Colonic mucosa (tissue), 4 donors: ENCODE data around the gene TMEM163. TPM values are rescaled to one million over a fixed set of nuclear protein-coding genes. Genes with fewer than 3 reads are reported as not detected.

Experiments
- DNase-seq: peaks from one replicate; pipeline ENCODE4 v3.0.0-alpha.2; 2020
- H3K27ac ChIP-seq: fragments of 200-600 bp; one replicate; pipeline ENCODE4 v1.8.0; 2021
- H3K27me3 ChIP-seq: fragments of 200-600 bp; one replicate; pipeline ENCODE4 v1.8.0; 2021
- H3K36me3 ChIP-seq: fragments of 200-600 bp; one replicate; pipeline ENCODE4 v1.8.0; 2021
- H3K4me1 ChIP-seq: fragments of 200-600 bp; one replicate; pipeline ENCODE4 v1.8.0; 2021; ENCODE audit warnings: mild to moderate bottlenecking
- H3K4me3 ChIP-seq: fragments of 200-600 bp; one replicate; pipeline ENCODE4 v1.8.0; 2021
- H3K9ac ChIP-seq, 2 donors: one replicate each; pipeline ENCODE4 v1.7.0; 2013; ENCODE audit warnings: control low read depth in 2 of 2, low read depth in 2 of 2, low read length in 2 of 2
- H3K9me3 ChIP-seq: fragments of 200-600 bp; one replicate; pipeline ENCODE4 v1.8.0; 2021
- CTCF ChIP-seq: fragments of 200-600 bp; IDR thresholded peaks from one replicate; pipeline ENCODE4 v1.8.0; 2022; ENCODE audit warnings: antibody characterized with exemption, mild to moderate bottlenecking
- intact Hi-C: fragments of 100-400 bp; cut with DNase I; formaldehyde crosslinking; loops from one replicate; pipeline ENCODE4 v1.14.1; 2022
- total RNA-seq, 2 donors: library from RNA; stranded (reverse); fragmentation: NEBNext Ultra II Directional in 1 of 2; extraction: Animal tissue kit (Norgen Biotek cat#: 25700) in 1 of 2; gene quantifications; one replicate each; pipeline ENCODE4 v1.2.1, GENCODE V29; 2021
- donor health status: healthy.
- donor health status: DM: no; HTN: no; CAD: no.
- donor health status: DM: no; HTN: no; CAD: no.

The TMEM163 gene
- total RNA-seq, 2 donors from 2014 or later = 0.29 TPM; not detected in 1

- H3K4me3 ChIP-seq = no peak overlapping the region
- no peak for TF ChIP-seq CTCF
- H3K9me3 ChIP-seq = no peaks in the 10 kb centered on the region
- H3K27ac ChIP-seq = no peak overlapping the region
- no peak overlapping the region for H3K9ac ChIP-seq
- no peaks in the 10 kb centered on the region for H3K4me1 ChIP-seq
- no peak for DNase-seq
- no peaks in the 10 kb centered on the region for H3K27me3 ChIP-seq
- intact Hi-C loops = no loop called here
- no peaks in the 10 kb centered on the region for H3K36me3 ChIP-seq
Observed at GRCh38 chr2:134636714-134637113, 82.1 kb downstream of the TMEM163 start.

- H3K9ac ChIP-seq = no peak overlapping the region
- no peak for TF ChIP-seq CTCF
- H3K9me3 ChIP-seq = no peaks in the 10 kb centered on the region
- H3K4me1 ChIP-seq = no peaks in the 10 kb centered on the region
- intact Hi-C loops = no loop called here
- H3K27me3 ChIP-seq = no peaks in the 10 kb centered on the region
- no peaks in the 10 kb centered on the region for H3K36me3 ChIP-seq
- no peak for DNase-seq
- no peak overlapping the region for H3K4me3 ChIP-seq
- H3K27ac ChIP-seq = no peak overlapping the region
Observed at GRCh38 chr2:134634054-134634753, 84.6 kb downstream of the TMEM163 start.

- Histone ChIP-seq H3K4me1 (no peaks in the 10 kb centered on the region), H3K36me3 (no peaks in the 10 kb centered on the region), H3K9me3 (no peaks in the 10 kb centered on the region), H3K27me3 (no peaks in the 10 kb centered on the region), H3K27ac (no peak overlapping the region), H3K9ac (no peak overlapping the region), H3K4me3 (no peak overlapping the region)
- no peak for TF ChIP-seq CTCF
- intact Hi-C loops = no loop called here
- DNase-seq = no peak
Observed at GRCh38 chr2:134630504-134631159, 88.2 kb downstream of the TMEM163 start.

- Histone ChIP-seq H3K27ac (no peak overlapping the region), H3K9ac (no peak overlapping the region), H3K4me3 (no peak overlapping the region), H3K36me3 (no peaks in the 10 kb centered on the region), H3K27me3 (no peaks in the 10 kb centered on the region), H3K9me3 (no peaks in the 10 kb centered on the region), H3K4me1 (no peaks in the 10 kb centered on the region)
- DNase-seq = no peak
- intact Hi-C loops = no loop called here
- no peak for TF ChIP-seq CTCF
Observed at GRCh38 chr2:134628453-134628852, 90.3 kb downstream of the TMEM163 start.

GRCh38 chr2:134626781-134627180, 92.0 kb downstream of the TMEM163 start:
- Histone ChIP-seq H3K9me3 (no peaks in the 10 kb centered on the region), H3K4me1 (no peaks in the 10 kb centered on the region), H3K4me3 (no peak overlapping the region), H3K9ac (no peak overlapping the region), H3K36me3 (no peaks in the 10 kb centered on the region), H3K27ac (no peak overlapping the region), H3K27me3 (no peaks in the 10 kb centered on the region)
- no peak for TF ChIP-seq CTCF
- intact Hi-C loops = no loop called here
- DNase-seq = no peak
